Skin of body (tissue), 2 donors: ENCODE measurements around the gene MMD. TPM values are rescaled to one million over a fixed set of nuclear protein-coding genes. Genes with fewer than 3 reads are reported as not detected.
"Not testable (repeated sequence)": the region's sequence is repeated elsewhere in the genome, so short reads cannot be mapped to it uniquely, and the experiment has no call there.

Experiments used
- DNase-seq: peaks from one replicate; lab custom pipeline; 2025; lab: John Stamatoyannopoulos, UW
- total RNA-seq: library from RNA; depleted of rRNA; stranded (reverse); fragments of >200 nt; gene quantifications from one replicate; pipeline ENCODE4 v1.2.3, GENCODE V29; 2014

MMD gene
- total RNA-seq, 1 donor from 2014 or later: 16.2 TPM

DNA sequence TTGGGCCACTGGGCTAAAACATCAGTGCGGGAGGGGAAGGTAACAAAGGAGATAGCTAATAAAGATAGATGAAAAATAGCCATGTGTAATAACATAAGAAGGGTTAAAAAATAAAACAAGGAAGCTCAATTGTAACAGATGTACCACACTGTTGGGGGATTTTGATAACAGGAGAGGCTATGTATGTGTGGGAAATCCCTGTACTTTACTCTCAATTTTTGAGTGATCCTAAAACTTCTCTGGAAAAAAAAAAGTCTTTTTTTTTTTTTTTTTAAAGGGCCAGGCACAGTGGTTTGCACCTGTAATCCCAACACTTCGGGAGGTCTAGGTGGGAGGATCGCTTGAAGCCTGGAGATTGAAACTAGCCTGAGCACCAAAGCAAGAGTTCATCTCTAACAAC is 1.9 kb upstream of the MMD start:
- no peak for DNase-seq

DNA sequence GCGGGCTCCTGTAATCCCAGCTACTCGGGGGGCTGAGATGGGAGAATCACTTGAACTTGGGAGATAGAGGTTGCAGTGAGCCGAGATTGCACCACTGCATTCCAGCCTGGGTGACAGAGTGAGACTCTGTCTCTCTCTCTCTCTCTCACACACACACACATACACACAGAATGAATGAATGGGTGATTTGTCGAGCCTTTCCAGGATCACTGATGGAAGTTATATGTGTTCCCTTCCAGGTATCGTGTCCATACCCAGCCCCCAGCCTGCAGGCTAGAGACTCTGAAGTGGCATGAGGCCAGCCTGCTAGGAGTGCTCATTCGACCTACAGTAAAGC is 1.2 kb upstream of the MMD start:
- not testable (repeated sequence) for DNase-seq

GRCh38 chr17:55420776-55421178 is 858 bp downstream of the MMD start:
- DNase-seq: no peak

DNA sequence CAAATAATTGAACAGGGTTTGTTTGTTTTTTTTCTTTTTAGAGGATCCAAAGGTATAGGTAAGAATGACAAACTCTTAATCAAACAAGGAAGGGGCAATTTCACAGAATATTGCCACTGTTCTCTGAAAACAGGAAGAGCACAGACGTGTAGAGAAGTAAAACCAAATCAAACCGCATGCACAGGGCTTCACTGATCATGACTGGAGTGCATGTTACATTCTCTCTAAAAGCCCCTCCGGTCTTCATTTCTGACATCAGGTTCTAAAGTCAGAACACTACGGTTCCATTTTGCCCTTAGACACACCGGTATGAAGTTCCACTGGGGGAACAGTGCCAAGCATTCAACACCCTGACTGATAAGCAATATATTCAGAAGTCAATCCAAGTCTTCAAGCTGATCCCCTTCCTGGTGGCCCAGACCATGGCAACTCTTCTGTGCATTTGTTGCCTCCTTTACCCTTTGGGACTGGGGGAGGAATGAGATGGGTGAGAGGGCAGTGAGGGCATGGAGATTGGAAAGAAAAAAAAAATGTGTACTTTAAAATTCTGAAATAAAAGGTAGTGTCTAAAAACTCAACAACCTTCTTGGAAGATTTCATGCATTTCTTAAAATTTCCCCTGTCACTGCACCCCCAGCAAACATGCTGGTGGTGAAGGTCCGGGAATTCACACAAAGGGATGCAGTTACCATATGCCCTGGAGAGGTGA is 1.4 kb downstream of the MMD start:
- no peak for DNase-seq

DNA sequence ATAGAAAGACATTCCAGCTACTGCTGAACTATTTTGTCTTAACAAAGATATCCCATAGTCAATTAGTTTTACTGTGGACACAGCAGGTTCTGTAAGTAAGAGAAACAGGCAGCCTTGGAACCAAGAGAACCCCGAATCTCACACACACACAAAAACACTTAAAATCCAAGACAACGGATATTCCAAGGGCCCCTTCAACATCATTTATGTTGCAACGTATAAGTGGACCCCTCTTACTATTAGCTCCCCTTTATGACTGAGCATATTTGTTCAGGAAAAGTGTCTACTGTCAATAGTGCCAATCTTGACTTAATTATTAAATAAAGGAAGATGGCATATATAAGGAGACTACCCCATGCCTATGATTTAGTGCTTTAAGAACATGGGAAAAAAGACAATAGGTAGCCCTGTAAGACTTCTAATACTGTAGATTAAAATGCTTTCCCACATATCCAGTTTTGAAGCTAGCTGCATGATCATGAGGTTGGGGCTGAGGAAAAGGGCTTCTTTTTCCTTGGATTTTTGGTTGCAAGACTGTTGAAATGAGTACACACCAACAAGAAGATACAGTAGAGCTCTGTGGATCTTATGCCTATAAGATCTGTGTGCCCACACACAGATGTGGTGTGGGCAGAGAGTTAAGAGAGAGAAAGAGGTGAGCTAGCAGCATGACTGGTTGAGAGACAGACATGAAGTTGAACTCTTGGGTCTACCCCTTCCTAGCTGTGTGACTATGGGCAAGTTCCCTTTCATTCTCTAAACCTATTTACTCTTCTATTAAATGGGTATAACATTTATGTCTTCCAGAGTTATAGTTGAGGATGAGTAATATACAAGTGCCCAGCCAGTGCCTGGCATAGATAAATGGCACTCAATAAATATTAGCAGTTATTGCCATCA is 3.0 kb downstream of the MMD start:
- DNase-seq: no peak

- no peak for DNase-seq
Measured at GRCh38 chr17:55417411-55418268, 4.0 kb downstream of the MMD start.

DNA sequence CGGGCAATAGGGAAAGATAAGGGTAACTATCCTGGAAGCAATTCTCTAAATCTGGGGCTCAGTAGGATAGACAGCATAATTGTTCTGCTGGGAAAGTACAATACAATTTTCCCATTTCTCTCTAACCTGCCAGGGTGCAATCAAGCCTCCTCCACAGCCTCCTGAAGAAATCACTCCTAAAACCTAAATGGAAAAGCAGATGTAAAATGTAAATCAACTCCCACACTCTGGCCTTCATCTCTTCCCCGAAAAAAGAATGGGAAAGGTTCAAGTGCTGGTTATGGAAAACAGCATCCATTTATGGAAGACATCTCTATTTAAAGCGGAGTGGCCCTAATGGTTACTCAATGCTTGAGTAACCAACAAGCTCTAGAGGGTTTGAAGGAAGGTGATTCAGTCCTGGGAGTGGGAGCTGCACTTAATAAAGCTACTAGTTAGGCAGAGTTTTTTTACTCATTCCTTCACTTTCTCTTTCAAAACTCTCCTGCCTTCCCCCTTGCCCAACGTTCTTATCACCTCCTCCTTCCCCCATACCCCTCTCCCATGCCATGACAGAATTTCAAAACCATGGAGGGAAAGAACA is 5.1 kb downstream of the MMD start:
- no peak for DNase-seq

- DNase-seq: no peak
Measured at GRCh38 chr17:55416000-55416399, 5.6 kb downstream of the MMD start.

- no peak for DNase-seq
Measured at GRCh38 chr17:55414983-55415382, 6.7 kb downstream of the MMD start.

DNA sequence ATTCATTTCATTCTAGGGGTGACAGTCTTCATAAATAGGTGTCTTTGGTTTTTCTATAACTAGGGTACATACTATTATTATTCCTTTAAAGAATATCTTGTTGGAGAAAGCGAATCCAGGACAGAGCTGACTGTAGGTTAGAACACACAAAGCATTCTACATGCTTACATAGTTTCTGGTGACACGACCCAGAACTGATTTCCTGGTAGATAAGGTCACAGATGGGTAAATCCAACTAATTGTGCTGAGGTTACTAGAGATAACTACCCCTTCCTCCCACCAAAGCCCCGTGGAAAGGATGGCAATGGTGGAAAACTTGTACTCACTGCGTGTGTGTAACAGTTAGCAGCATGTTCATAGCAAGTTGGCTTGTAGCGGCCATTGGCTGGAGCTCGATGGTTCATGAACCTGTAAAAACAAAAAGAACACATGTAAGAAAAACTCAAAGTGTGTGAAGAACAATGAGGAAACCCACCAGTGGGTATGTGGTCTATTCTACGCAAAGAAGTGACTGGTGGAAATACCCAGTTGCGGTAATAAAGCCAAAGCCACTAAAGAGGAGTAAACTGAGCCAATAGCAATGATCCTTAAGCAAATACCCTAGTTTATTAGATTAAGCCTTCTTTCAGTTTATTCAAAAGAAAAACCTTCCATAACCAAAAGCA is 7.7 kb downstream of the MMD start:
- DNase-seq: no peak

DNA sequence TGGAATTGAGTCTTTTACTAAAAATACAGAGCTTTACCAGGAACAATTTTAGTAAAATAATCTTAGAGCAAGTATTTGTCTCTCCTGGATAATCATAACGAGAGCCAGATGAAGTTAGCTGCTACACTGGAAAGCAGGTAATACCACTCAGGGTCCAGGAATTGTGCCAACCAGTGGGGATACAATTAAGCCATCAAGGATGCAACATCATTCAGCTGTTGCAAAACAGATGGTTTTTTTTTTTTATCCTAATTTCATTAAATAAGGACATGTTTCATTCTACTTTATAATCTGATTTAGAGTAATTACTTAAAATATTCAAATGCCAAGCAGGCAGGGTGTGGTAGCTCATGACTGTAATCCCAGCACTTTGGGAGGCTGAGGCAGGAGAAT is 10.2 kb downstream of the MMD start:
- DNase-seq: no peak

DNA sequence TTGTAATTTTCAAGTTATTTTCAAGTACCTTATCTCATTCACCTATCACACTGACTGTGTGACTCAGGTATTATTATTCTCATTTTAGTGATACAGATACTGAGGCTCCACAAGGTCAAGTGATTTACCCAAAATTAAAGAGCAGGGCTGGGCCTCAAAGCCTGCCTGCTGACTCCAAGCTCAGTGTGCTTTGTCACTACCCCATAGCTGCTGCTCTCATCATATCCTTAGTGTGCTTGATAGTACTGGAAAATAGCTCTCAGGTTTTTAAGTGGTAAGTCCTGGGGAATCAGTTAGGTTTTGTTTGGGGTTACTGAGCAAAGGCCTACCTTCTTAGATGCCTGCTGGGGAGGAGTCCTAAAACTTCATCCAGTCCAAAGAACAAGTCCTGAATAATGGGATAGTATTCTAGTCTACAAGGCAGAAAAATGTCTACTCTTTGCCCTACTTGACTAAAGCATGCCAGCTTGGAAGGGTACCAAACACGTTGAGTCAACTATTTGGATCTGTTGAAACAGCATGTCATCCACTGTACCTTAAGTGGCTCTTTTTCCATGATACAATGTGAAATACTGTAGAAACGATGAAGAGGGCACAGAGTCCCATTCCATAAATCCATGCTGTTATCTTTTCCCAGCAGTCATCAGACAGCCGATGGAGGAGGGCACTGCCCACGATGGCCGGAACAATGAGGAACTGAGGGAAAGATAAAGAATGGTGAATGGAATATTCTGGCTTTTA is 10.7 kb downstream of the MMD start:
- no peak for DNase-seq

- no peak for DNase-seq
Measured at GRCh38 chr17:55409030-55409800, 12.4 kb downstream of the MMD start.

DNA sequence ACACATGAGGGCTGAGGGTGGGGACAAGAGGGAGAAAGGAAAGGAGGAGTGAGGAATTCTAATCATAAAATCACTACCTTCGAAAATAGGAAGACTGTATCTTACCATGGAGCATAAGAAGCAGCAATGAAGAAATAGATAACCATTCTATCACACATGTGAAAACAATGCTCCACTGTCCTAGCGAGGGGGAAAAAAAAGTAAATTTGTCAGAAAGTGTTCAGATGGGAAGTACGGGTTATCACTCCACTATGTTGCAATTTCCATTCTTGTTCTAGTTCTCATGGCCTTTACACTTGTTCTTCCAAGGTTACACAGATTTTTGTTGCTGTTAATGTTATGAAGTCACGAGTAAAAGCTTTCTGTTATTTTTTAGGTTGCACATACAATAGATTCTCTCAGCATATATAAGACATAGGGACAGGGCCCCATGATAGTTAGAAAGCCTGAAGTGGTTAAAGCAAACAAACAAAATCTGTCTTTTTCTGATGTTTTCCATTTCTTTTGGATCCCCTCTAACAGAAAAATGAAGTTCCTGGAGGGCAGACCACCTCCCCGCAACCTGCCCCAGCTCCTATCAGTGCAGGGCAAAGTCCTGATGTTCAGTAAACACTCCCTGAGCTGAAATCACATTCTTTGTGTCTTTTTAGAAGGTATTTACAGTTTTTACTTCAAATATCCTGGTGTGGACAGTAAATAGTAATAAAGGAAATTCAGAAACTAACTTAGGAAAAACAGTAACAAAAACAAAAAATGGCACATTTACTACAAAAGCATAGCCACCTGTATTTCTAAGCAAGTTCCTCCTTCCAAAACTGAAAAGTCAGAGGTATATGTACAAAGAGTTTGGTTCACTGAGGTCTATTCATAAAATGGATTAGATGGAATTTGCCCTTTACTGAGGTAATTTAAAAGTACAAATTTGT is 13.7 kb downstream of the MMD start:
- DNase-seq: no peak

GRCh38 chr17:55405600-55405999 is 16.0 kb downstream of the MMD start:
- no peak for DNase-seq

GRCh38 chr17:55404197-55404596 is 17.4 kb downstream of the MMD start:
- DNase-seq: not testable (repeated sequence)

- no peak for DNase-seq
Measured at GRCh38 chr17:55402374-55402773, 19.3 kb downstream of the MMD start.

DNA sequence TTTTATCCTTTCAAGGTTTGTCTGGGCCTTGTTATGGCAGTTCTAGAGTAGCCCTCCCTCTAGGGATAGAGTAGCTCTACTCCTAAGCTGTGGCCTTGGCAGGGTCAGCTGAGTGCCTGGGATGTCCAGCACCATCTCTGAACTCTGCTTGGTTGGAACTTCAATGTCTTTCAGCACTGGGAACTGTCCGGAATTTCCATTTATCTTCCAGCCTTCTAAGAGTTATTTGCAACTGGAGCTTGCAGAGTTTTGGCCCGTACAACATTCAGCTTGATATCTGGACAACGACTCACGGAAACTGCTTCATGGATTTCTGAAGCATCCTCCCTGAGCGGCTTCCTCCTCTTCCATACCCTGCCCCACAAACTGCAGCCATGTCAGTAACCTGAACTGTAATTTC is 22.9 kb downstream of the MMD start:
- no peak for DNase-seq
